HFFc6 (cell line): Measurements from ENCODE around the gene GPSM1. TPM values are rescaled to one million over a fixed set of nuclear protein-coding genes. Genes with fewer than 3 reads are reported as not detected.

ENCODE experiments used
- DNase-seq: peaks from one replicate; pipeline ENCODE4 v3.0.0-alpha.2; 2018
- H3K27ac Mint-ChIP-seq: 2 replicates; pipeline ENCODE4 v1.8.0; 2020; ENCODE audit warnings: mild to moderate bottlenecking, mixed read lengths
- H3K27me3 Mint-ChIP-seq: 2 replicates; pipeline ENCODE4 v1.8.0; 2021; ENCODE audit warnings: mild to moderate bottlenecking, moderate library complexity, mixed read lengths; ENCODE audit not compliant: insufficient read depth
- H3K36me3 Mint-ChIP-seq: 2 replicates; pipeline ENCODE4 v1.8.0; 2021; ENCODE audit warnings: low read depth, mixed read lengths
- H3K4me1 Mint-ChIP-seq: 2 replicates; pipeline ENCODE4 v1.8.0; 2020; ENCODE audit warnings: low read depth, mixed read lengths
- H3K4me3 Mint-ChIP-seq: 2 replicates; pipeline ENCODE4 v1.8.0; 2020; ENCODE audit warnings: mild to moderate bottlenecking, moderate library complexity, mixed read lengths
- H3K9me3 Mint-ChIP-seq: 2 replicates; pipeline ENCODE4 v1.8.0; 2020; ENCODE audit warnings: mild to moderate bottlenecking, mixed read lengths
- total RNA-seq, 6 experiments: library from RNA; stranded (reverse); fragmentation: NEBNext Ultra II Directional; extraction: Animal tissue kit (Norgen Biotek cat#: 25700); gene quantifications; 2 replicates in 1 of 6; 3 replicates in 5 of 6; pipeline ENCODE4 v1.2.3, GENCODE V29; 2021
- TF ChIP-seq, protein P1 (sequence below): fragments of 200-600 bp; sonication (generic); IDR thresholded peaks from 2 replicates; pipeline ENCODE4 v1.5.0; 2021; ENCODE audit warnings: antibody characterized with exemption, mild to moderate bottlenecking

GPSM1 gene
- total RNA-seq, 6 experiments from 2014 or later, result 50.9 to 60.2 (median 55.0) TPM

DNA sequence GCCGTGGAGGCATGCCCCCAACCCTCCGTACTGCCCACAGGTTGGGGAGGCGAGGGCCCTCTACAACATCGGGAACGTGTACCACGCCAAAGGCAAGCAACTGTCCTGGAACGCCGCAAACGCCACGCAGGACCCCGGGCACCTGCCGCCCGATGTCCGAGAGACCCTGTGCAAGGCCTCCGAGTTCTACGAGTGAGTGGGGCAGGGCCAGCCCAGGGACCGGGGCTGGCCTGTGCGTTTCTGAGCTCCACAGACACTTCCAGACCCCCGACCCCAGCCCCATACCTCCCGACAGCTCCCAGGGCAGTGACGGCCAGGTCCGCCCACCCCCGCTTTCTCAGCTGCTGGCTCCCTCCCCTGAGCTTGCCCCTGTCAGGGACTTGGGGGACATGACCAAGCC lies 9.5 kb downstream of the GPSM1 start:
- Mint-ChIP-seq H3K4me3 (no peak overlapping the region), H3K36me3 (no peaks in the 10 kb centered on the region), H3K27ac (no peak overlapping the region), H3K4me1 (no peaks in the 10 kb centered on the region), H3K27me3 (peaks cover 2% of the 10 kb centered on the region), H3K9me3 (no peaks in the 10 kb centered on the region)
- DNase-seq, result no peak
- TF ChIP-seq, protein P1, sequence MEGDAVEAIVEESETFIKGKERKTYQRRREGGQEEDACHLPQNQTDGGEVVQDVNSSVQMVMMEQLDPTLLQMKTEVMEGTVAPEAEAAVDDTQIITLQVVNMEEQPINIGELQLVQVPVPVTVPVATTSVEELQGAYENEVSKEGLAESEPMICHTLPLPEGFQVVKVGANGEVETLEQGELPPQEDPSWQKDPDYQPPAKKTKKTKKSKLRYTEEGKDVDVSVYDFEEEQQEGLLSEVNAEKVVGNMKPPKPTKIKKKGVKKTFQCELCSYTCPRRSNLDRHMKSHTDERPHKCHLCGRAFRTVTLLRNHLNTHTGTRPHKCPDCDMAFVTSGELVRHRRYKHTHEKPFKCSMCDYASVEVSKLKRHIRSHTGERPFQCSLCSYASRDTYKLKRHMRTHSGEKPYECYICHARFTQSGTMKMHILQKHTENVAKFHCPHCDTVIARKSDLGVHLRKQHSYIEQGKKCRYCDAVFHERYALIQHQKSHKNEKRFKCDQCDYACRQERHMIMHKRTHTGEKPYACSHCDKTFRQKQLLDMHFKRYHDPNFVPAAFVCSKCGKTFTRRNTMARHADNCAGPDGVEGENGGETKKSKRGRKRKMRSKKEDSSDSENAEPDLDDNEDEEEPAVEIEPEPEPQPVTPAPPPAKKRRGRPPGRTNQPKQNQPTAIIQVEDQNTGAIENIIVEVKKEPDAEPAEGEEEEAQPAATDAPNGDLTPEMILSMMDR, result no peak

DNA sequence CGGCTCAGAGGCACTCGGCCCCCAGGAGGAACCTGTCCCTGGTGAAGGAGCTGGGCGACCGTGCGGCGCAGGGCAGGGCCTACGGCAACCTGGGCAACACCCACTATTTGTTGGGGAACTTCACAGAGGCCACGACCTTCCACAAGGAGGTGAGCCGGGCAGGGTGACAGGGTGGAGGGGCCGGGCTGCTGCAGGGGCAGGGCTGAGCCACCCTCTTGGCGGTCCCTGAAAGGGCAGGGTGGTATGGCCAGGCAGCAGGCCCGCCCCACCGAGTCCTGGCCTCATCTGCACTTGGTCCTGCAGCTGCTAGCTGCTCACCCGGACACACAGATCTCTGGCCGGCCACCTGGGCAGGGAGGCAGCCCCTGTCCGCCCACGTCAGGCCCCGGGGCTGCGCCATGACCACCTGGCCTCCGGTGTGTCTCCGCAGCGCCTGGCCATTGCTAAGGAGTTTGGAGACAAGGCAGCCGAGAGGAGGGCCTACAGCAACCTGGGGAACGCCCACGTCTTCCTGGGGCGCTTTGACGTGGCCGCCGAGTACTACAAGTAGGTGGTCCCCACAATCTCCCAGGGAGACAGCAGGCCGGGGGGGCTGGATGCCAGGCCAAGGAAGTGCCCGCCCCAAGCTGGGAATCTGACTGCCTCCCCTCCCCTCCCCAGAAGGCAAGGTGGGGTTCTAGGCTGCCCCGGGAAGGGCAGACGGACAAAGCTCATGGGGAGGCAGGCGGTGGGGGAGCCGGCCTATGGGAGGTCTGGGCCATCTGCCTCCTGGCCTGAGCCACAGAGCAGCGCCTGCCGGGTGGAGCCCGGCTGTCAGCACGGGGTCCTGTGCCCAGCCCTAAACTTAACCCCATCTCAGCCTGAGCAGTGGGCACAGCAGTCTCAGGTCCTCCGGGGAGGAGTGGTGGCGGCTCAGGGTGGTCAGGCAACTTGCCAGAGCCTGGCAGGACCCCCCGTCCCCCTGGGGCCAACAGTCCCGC lies 10.4 kb downstream of the GPSM1 start:
- H3K36me3 Mint-ChIP-seq, result no peaks in the 10 kb centered on the region
- H3K4me1 Mint-ChIP-seq, result no peaks in the 10 kb centered on the region
- peaks cover 3% of the 10 kb centered on the region for H3K27me3 Mint-ChIP-seq
- no peak for DNase-seq
- H3K9me3 Mint-ChIP-seq, result no peaks in the 10 kb centered on the region
- TF ChIP-seq, protein P1, result no peak
- no peak overlapping the region for H3K27ac Mint-ChIP-seq
- H3K4me3 Mint-ChIP-seq, result no peak overlapping the region

DNA sequence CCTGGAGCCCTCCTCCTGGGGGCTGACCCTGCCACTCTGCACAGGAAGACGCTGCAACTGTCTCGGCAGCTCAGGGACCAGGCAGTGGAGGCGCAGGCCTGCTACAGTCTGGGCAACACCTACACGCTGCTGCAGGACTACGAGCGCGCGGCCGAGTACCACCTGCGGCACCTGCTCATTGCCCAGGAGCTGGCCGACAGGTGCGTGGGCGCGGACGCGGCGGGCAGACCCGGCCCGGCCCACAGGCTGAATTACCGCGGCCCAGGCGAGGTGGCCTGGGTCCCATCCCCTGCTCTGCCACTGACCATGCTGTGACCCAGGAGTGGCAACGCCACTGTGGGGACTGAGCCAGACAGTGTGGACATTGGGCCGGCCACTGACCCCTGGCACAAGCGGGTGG lies 11.2 kb downstream of the GPSM1 start:
- H3K27me3 Mint-ChIP-seq, result peaks cover 5% of the 10 kb centered on the region
- H3K4me3 Mint-ChIP-seq, result no peak overlapping the region
- no peaks in the 10 kb centered on the region for H3K9me3 Mint-ChIP-seq
- no peak overlapping the region for H3K27ac Mint-ChIP-seq
- no peak for DNase-seq
- no peaks in the 10 kb centered on the region for H3K4me1 Mint-ChIP-seq
- TF ChIP-seq, protein P1, result no peak
- H3K36me3 Mint-ChIP-seq, result no peaks in the 10 kb centered on the region

DNA sequence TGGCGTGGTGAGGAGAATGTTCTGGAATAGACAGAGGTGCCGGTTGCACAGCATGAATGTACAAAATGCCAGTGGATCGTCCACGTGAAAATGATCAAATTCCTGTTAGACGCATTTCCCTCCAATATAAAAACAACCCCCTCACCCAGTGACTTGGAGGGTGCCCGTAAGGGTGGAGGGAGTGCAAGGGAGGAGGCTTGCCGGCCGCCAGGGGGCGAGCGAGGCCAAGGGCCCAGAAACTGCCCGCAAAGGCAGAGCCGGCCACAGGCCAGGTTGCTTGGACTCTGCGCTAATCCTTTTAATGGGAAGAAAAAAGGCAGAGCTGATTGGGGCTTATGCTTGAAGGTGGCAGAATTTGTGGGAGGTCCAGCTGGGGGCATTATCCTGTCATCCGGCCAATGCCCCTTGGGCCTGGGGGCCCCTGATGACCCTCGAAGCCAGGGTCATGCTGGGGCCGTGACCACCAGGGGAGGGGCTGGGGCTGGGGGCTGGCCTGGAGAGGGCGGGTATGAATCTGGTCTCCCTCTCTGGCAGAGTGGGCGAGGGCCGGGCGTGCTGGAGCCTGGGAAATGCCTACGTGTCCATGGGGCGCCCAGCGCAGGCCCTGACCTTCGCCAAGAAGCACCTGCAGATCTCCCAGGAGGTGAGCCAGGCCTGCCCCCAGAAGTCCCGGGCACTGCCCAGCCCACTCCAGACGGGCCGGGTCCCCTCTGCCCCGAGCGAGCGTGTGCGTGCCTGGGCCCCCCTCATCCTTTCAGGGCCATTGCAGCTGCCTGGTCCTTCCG lies 12.0 kb downstream of the GPSM1 start:
- Mint-ChIP-seq H3K27me3 (peaks cover 5% of the 10 kb centered on the region), H3K27ac (no peak overlapping the region), H3K4me3 (no peak overlapping the region)

DNA sequence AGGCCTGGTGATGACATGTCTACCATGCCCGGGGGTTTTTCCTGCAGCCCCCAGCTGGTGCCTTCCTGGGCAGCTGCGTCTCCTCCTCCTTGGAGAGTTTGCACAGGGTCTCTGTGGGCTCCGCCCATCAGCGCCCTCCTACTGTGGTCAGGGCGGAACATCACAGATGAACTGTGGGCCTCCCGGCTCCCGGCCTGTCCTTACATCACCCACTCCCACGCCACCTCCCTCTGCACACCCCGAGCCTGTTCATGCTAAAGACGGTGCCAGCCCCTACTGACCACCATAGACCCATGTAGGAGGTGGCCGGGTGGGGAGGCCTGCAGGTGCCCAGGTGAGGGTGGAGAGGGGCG lies 12.6 kb downstream of the GPSM1 start:
- no peaks in the 10 kb centered on the region for H3K9me3 Mint-ChIP-seq
- H3K27ac Mint-ChIP-seq, result no peak overlapping the region
- TF ChIP-seq, protein P1, result no peak

More for the DNA sequence above, 12.0 kb downstream of the GPSM1 start:
- Mint-ChIP-seq H3K4me1 (peaks cover under 1% of the 10 kb centered on the region; the same call in 1 of the 2 replicates), H3K36me3 (no peaks in the 10 kb centered on the region), H3K9me3 (no peaks in the 10 kb centered on the region)
- TF ChIP-seq, protein P1, result peak; percentile 82
- no peak for DNase-seq

More for the DNA sequence above, 12.6 kb downstream of the GPSM1 start:
- Mint-ChIP-seq H3K4me1 (peaks cover 7% of the 10 kb centered on the region), H3K27me3 (peaks cover 6% of the 10 kb centered on the region), H3K36me3 (no peaks in the 10 kb centered on the region), H3K4me3 (no peak overlapping the region)
- DNase-seq, result no peak
